Nephron (organoid): ENCODE data around the gene CDK11B.

Source experiments
- H3K27ac Mint-ChIP-seq, 3 experiments: 2 replicates each; pipeline ENCODE4 v1.8.0; 2020; ENCODE audit warnings: mixed read lengths in 3 of 3, mild to moderate bottlenecking in 2 of 3, moderate library complexity in 1 of 3
- H3K27me3 Mint-ChIP-seq: 2 replicates; pipeline ENCODE4 v1.8.0; 2021; ENCODE audit warnings: low read depth, mild to moderate bottlenecking, moderate library complexity, mixed read lengths
- H3K36me3 Mint-ChIP-seq: 2 replicates; pipeline ENCODE4 v1.8.0; 2020; ENCODE audit warnings: low read depth, mixed read lengths
- H3K4me1 Mint-ChIP-seq: 2 replicates; pipeline ENCODE4 v1.8.0; 2020; ENCODE audit warnings: mixed read lengths
- H3K4me3 Mint-ChIP-seq, 3 experiments: 2 replicates each; pipeline ENCODE4 v1.8.0; 2020; ENCODE audit warnings: mild to moderate bottlenecking in 3 of 3, mixed read lengths in 3 of 3, moderate library complexity in 2 of 3
- H3K9me3 Mint-ChIP-seq: 2 replicates; pipeline ENCODE4 v1.8.0; 2020; ENCODE audit warnings: mixed read lengths
- TF ChIP-seq, protein P1 (sequence below), 3 experiments: fragments of 200-600 bp; sonication (generic); IDR thresholded peaks; one replicate each; pipeline ENCODE4 v1.5.0; 2021; ENCODE audit warnings: antibody characterized with exemption in 3 of 3; ENCODE audit not compliant: unreplicated experiment in 3 of 3

The CDK11B gene

DNA sequence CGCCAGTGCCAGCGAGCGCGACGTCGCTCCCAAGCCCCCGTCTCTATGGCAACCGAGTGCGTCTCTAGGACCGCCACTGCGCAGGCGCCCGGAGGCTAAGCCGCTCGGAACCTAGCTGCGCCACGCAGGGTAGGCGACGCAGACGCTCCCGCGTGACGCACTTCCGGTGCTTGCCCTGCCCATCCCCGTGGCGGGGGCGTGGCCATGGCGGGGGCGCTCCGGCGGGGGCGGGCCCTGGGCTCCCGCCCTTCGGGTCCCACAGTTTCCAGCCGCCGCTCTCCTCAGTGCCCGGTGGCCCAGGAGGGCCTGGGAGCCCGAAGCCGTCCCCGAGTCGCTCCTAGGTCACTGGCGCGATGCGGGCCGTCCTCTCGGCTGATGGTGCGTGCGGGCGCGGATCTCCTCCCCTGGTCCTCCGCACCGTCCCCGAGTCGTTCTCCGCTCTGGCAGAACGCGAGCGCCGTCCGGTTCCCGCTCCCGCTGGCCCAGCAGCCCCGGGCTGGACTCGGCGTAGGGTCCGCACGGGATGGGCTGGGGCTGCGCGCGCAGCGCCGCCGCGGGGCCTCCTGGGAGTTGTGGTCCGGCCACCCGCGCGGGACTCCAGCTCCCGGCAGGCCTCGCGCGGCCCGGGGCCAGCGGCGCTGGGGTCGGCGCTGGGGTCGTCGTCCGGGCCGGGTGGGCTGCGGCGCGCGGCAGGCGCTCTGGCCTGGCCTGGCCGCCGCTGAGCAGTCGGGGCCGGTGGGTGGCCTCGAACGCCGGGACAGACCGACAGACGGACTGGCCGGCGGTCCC lies 43.4 kb downstream of the CDK11B start, which contains the start of gene MIB2:
TSS of gene MIB2 (plus strand) at position 245 of the 789 bp plus-strand sequence. CDS start 7,953 bp downstream, outside the sequence.
- Mint-ChIP-seq H3K4me1 (peaks cover 35% of the 10 kb centered on the region), H3K27me3 (no peaks in the 10 kb centered on the region), H3K9me3 (no peaks in the 10 kb centered on the region), H3K27ac (peak within 1 kb of the TSS; percentile 90 to 92 (median 92)), H3K4me3 (peak within 1 kb of the TSS; percentile 96 to 99 (median 97)), H3K36me3 (no peaks in the 10 kb centered on the region)
- TF ChIP-seq, protein P1, sequence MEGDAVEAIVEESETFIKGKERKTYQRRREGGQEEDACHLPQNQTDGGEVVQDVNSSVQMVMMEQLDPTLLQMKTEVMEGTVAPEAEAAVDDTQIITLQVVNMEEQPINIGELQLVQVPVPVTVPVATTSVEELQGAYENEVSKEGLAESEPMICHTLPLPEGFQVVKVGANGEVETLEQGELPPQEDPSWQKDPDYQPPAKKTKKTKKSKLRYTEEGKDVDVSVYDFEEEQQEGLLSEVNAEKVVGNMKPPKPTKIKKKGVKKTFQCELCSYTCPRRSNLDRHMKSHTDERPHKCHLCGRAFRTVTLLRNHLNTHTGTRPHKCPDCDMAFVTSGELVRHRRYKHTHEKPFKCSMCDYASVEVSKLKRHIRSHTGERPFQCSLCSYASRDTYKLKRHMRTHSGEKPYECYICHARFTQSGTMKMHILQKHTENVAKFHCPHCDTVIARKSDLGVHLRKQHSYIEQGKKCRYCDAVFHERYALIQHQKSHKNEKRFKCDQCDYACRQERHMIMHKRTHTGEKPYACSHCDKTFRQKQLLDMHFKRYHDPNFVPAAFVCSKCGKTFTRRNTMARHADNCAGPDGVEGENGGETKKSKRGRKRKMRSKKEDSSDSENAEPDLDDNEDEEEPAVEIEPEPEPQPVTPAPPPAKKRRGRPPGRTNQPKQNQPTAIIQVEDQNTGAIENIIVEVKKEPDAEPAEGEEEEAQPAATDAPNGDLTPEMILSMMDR (IDR thresholded peaks at IDR 0.05; ENCODE audit: unreplicated experiment in 3 of 3): no peak

DNA sequence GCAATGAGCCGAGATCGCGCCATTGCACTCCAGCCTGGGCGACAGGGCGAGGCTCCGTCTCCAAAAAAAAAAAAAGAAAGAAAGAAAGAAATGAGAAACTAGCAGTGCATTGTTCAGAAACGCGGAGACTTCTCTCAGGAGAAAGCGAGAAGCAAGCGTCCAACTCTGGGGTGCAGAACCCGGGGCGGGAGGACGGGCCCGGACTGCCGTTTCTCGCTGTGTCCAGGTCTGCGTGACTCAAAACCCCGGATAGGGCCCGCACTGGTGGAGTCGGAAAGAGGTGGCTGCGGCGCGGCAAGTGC lies 43.9 kb downstream of the CDK11B start:
- H3K27ac Mint-ChIP-seq: peak overlapping the region; percentile 90 to 92 (median 92)
- TF ChIP-seq, protein P1 (IDR thresholded peaks at IDR 0.05; ENCODE audit: unreplicated experiment in 3 of 3): no peak
- peaks cover 38% of the 10 kb centered on the region for H3K4me1 Mint-ChIP-seq
- no peaks in the 10 kb centered on the region for H3K27me3 Mint-ChIP-seq
- no peaks in the 10 kb centered on the region for H3K9me3 Mint-ChIP-seq
- H3K4me3 Mint-ChIP-seq: peak overlapping the region; percentile 96 to 99 (median 97)
- no peaks in the 10 kb centered on the region for H3K36me3 Mint-ChIP-seq

DNA sequence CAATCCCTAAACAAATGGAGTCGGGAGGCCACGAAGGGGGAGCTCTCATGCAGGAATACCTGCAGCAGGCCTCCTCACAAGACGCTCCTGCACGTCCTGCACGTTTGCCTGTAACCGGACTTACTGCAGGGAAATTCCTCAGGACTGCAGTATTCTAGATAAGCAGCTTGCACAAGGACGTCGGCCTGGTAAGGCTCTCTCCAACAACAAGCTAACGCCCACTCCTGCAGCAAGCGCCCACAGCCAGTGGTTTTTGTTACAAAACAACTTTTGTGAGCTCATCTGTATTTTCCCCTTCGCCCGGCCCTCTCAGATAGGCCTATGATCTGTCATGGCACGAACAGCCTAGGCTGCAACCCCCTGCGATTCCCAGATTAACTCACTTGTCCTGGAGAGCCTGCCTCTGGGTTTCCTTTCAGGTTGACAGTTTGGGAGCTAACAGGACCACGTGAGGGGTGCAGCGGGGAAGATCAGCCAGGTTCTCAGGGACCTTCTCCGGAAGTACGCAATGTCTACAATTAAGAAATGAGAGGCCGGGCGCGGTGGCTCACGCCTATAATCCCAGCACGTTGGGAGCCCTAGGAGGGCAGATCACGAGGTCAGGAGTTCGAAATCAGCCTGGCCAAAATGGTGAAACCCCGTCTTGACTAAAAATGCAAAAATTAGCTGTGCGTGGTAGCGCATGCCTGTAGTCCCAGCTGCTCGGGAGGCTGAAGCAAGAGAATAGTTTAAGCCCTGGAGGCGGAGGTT lies 44.4 kb downstream of the CDK11B start:
- peaks cover 38% of the 10 kb centered on the region for H3K4me1 Mint-ChIP-seq
- TF ChIP-seq, protein P1 (IDR thresholded peaks at IDR 0.05; ENCODE audit: unreplicated experiment in 3 of 3): no peak
- no peaks in the 10 kb centered on the region for H3K27me3 Mint-ChIP-seq
- peak overlapping the region; percentile 90 to 92 (median 92) for H3K27ac Mint-ChIP-seq
- H3K36me3 Mint-ChIP-seq: no peaks in the 10 kb centered on the region
- H3K4me3 Mint-ChIP-seq: peak overlapping the region; percentile 96 to 99 (median 97)
- no peaks in the 10 kb centered on the region for H3K9me3 Mint-ChIP-seq

DNA sequence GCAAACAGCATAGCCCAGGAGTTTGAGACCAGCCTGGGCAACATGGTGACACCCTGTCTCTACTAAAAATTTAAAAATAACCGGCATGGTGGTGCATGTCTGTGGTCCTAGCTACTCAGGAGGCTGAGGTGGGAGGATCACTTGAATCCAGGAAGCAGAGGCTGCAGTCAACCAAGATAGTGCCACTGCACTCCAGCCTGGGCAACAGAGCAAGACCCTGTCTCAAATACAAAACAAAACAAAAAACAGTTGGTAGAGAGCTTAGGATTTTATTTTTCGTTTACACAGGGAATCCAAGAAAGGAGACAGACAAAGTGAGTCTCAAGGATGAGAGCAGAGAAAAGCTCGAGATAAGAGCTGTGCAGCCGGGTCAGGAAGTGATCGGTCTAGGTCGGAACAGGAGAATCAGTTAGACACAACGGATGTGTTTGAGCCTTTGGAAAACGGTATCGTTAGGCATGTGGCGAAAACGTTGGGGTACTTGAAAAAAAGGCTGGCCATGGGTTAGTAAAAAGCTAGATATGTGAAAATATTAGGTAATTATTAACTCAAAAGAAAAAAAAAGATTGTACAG lies 45.2 kb downstream of the CDK11B start:
- Mint-ChIP-seq H3K36me3 (no peaks in the 10 kb centered on the region), H3K27me3 (no peaks in the 10 kb centered on the region), H3K4me3 (peak overlapping the region; percentile 96 to 99 (median 97)), H3K9me3 (no peaks in the 10 kb centered on the region), H3K27ac (peak overlapping the region; percentile 84 to 92 (median 92)), H3K4me1 (peaks cover 38% of the 10 kb centered on the region)
- TF ChIP-seq, protein P1 (IDR thresholded peaks at IDR 0.05; ENCODE audit: unreplicated experiment in 3 of 3): no peak

DNA sequence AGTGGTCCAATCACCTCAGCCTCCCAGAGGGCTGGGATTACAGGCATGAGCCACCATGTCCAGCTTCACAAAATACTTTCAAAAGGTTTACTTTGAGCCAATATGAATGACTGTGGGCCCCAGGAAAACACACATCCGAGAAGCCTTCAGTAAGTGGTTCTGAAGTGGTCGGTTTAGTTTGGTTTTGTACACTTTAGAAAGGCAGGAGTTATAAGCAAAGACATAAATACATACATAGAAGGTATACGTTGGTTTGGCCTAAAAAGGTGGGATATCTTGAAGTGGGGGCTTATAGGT lies 46.8 kb downstream of the CDK11B start:
- Mint-ChIP-seq H3K4me3 (peak overlapping the region; percentile 53 to 76 (median 75)), H3K4me1 (peaks cover 32% of the 10 kb centered on the region), H3K36me3 (no peaks in the 10 kb centered on the region), H3K9me3 (no peaks in the 10 kb centered on the region), H3K27ac (peak overlapping the region in 2 of 3 experiments; percentile 31 to 32), H3K27me3 (no peaks in the 10 kb centered on the region)
- TF ChIP-seq, protein P1 (IDR thresholded peaks at IDR 0.05; ENCODE audit: unreplicated experiment in 3 of 3): no peak
